GM12878 (cell line): ENCODE measurements around the gene SPG7. TPM values are rescaled to one million over a fixed set of nuclear protein-coding genes. Genes with fewer than 3 reads are reported as not detected.

ENCODE experiments used
- ATAC-seq: fragments of 200-7000 bp; cut with Tn5 transposase; 3 replicates; pipeline ENCODE4 v1.9.1; 2020; ENCODE audit warnings: mild to moderate bottlenecking, moderate library complexity
- BruUV-seq: library from RNA; stranded (reverse); fragments of 400-500 nt; replicated peaks from 2 replicates; lab custom pipeline; 2021; lab: Mats Ljungman, UMichigan
- CTCF ChIA-PET: fragments of 300-600 bp; sonication (Branson Sonifier 250); formaldehyde crosslinking; extraction: SDS; loops from one replicate; lab custom pipeline; 2021; ENCODE audit warnings: inconsistent platforms; lab: Yijun Ruan, JAX
- POLR2A ChIA-PET: fragments of 350-600 bp; formaldehyde crosslinking; extraction: SDS; loops from one replicate; lab custom pipeline; 2021; ENCODE audit warnings: inconsistent platforms; lab: Charles Lee
- RAD21 ChIA-PET: fragments of 300-600 bp; sonication (Branson Sonifier 250); formaldehyde crosslinking; loops from one replicate; lab custom pipeline; 2023; ENCODE audit warnings: antibody characterized with exemption; ENCODE audit not compliant: unreplicated experiment; lab: Charles Lee
- SMC1A ChIA-PET: fragments of 300-600 bp; sonication (Branson Sonifier 250); formaldehyde crosslinking; loops from one replicate; lab custom pipeline; 2023; ENCODE audit not compliant: unreplicated experiment, uncharacterized antibody; lab: Charles Lee
- DNase-seq: peaks from one replicate; pipeline ENCODE4 v3.0.0-alpha.2; 2011; ENCODE audit warnings: low read depth, low spot score
- FAIRE-seq: peaks from 3 replicates; lab custom pipeline; 2011; peaks lifted over from hg19 to GRCh38; lab: Jason Lieb, UNC
- H2AFZ ChIP-seq: 2 replicates; pipeline ENCODE4 v1.6.0; 2011; ENCODE audit warnings: low read depth, low read length, control low read depth; ENCODE audit not compliant: control insufficient read depth
- H3K27ac ChIP-seq: 2 replicates; pipeline ENCODE4 v1.5.1; 2011; ENCODE audit warnings: control low read depth; ENCODE audit not compliant: control insufficient read depth, insufficient read depth
- H3K27me3 ChIP-seq, 2 experiments: replicated peaks in 1 of 2; 2 replicates each; pipeline versions ENCODE4 v1.6.0 to v1.6.1; 2011; ENCODE audit warnings: low read length in 1 of 2; ENCODE audit not compliant: control insufficient read depth in 2 of 2, insufficient read depth in 2 of 2
- H3K36me3 ChIP-seq, 2 experiments: 2 replicates each; pipeline ENCODE4 v1.5.1; 2011; ENCODE audit warnings: low read length in 1 of 2; ENCODE audit not compliant: control insufficient read depth in 2 of 2, insufficient read depth in 2 of 2
- H3K4me1 ChIP-seq: 2 replicates; pipeline ENCODE4 v1.6.1; 2011; ENCODE audit warnings: mild to moderate bottlenecking, low read length, moderate library complexity, mixed read lengths; ENCODE audit not compliant: control insufficient read depth, insufficient read depth
- H3K4me2 ChIP-seq: 2 replicates; pipeline ENCODE4 v1.6.0; 2011; ENCODE audit warnings: control low read depth; ENCODE audit not compliant: control insufficient read depth, insufficient read depth
- H3K4me3 ChIP-seq: fragments of 200-600 bp; sonication (generic); 2 replicates; pipeline ENCODE4 v1.5.1; 2016
- H3K79me2 ChIP-seq: 2 replicates; pipeline ENCODE4 v1.6.0; 2011; ENCODE audit warnings: low read length; ENCODE audit not compliant: control insufficient read depth, insufficient read depth
- H3K9ac ChIP-seq: 2 replicates; pipeline ENCODE4 v1.8.0; 2011; ENCODE audit warnings: low read length, control low read depth, mixed read lengths; ENCODE audit not compliant: control insufficient read depth, insufficient read depth
- H3K9me3 ChIP-seq: replicated peaks from 3 replicates; pipeline ENCODE4 v1.5.1; 2011; ENCODE audit warnings: mild to moderate bottlenecking, low read length; ENCODE audit not compliant: control insufficient read depth, insufficient read depth
- H4K20me1 ChIP-seq: 2 replicates; pipeline ENCODE4 v1.6.0; 2011; ENCODE audit not compliant: control insufficient read depth, insufficient read depth
- ASH2L ChIP-seq: fragments of 300-600, 200-600 bp; sonication (generic); IDR thresholded peaks from 2 replicates; pipeline ENCODE4 v1.6.1; 2017; ENCODE audit warnings: low read depth, mild to moderate bottlenecking, borderline replicate concordance
- CREM ChIP-seq: IDR thresholded peaks from 2 replicates; pipeline ENCODE4 v1.6.1; 2014; ENCODE audit warnings: antibody characterized with exemption, low read depth
- EED ChIP-seq: sonication (generic); IDR thresholded peaks from 2 replicates; pipeline ENCODE4 v1.6.1; 2016; ENCODE audit warnings: antibody characterized with exemption, low read depth
- EP300 ChIP-seq, 2 experiments: fragments of 150-350 bp in 1 of 2; IDR thresholded peaks; 2 replicates each; pipeline ENCODE4 v1.6.1; 2011 to 2012; ENCODE audit warnings: low read depth in 2 of 2, low read length in 2 of 2, borderline replicate concordance in 1 of 2, improper control_type of control experiment in 1 of 2, inconsistent platforms in 1 of 2; ENCODE audit not compliant: control insufficient read depth in 1 of 2
- HDAC2 ChIP-seq: fragments of 200-600 bp; sonication (generic); IDR thresholded peaks from 2 replicates; pipeline ENCODE4 v1.6.1; 2017
- NFIC ChIP-seq: IDR thresholded peaks from 2 replicates; pipeline ENCODE4 v1.6.1; 2012; ENCODE audit warnings: low read depth, mild to moderate bottlenecking, inconsistent platforms, low read length, moderate library complexity
- NRF1 ChIP-seq: conservative IDR thresholded peaks from 2 replicates; pipeline ENCODE4 v1.6.1; 2011; ENCODE audit warnings: mild to moderate bottlenecking, low read depth, low read length, improper control_type of control experiment
- POLR2AphosphoS5 ChIP-seq: IDR thresholded peaks from 2 replicates; pipeline ENCODE4 v1.6.1; 2011; ENCODE audit warnings: mild to moderate bottlenecking, low read length, inconsistent platforms
- SP1 ChIP-seq: IDR thresholded peaks from one replicate; pipeline ENCODE4 v1.6.1; 2011; ENCODE audit warnings: low read depth, low read length
- SRF ChIP-seq, 2 experiments: IDR thresholded peaks; 2 replicates each; pipeline ENCODE4 v1.6.1; 2011; ENCODE audit warnings: low read depth in 2 of 2, low read length in 2 of 2, mild to moderate bottlenecking in 1 of 2, moderate library complexity in 1 of 2
- TBL1XR1 ChIP-seq: IDR thresholded peaks from 2 replicates; pipeline ENCODE4 v1.6.1; 2012; ENCODE audit warnings: low read depth, low read length, improper control_type of control experiment
- TCF3 ChIP-seq: IDR thresholded peaks from 2 replicates; pipeline ENCODE4 v1.6.1; 2012; ENCODE audit warnings: low read depth, mild to moderate bottlenecking, low read length, borderline replicate concordance; ENCODE audit not compliant: insufficient read depth
- ZNF622 ChIP-seq: fragments of 450-650 bp; IDR thresholded peaks from 2 replicates; pipeline ENCODE4 v1.6.1; 2017; ENCODE audit warnings: mild to moderate bottlenecking, inconsistent platforms
- WGBS: methylation state at CpG from one replicate; pipeline ENCODE4 v1.1.6; 2016; ENCODE audit warnings: low lambda C conversion rate; ENCODE audit not compliant: insufficient replicate concordance, insufficient coverage; ENCODE audit errors: missing lambda C conversion rate; 5-methylcytosine and 5-hydroxymethylcytosine counted together
- in situ Hi-C: fragments of 300-500 bp; cut with MboI; formaldehyde crosslinking; loops from 9 replicates; pipeline ENCODE4 v1.14.3; 2018; ENCODE audit warnings: mixed read lengths
- intact Hi-C: fragments of 100-400 bp; cut with micrococcal nuclease; formaldehyde crosslinking; loops from one replicate; pipeline ENCODE4 v1.14.2; 2022; ENCODE audit not compliant: unreplicated experiment
- polyA plus RNA-seq, 11 experiments: library from polyadenylated mRNA; depleted of rRNA in 4 of 11; unstranded in 6 of 11; stranded (reverse) in 5 of 11; fragments of >200 nt; fragmentation: Nextera tagmentation in 4 of 11; fragmentation: Illumina TruSeq in 1 of 11; extraction: Ambion mirVana in 4 of 11; extraction: Trizol in 1 of 11; gene quantifications; 1 replicate in 1 of 11; 2 replicates in 10 of 11; pipeline versions ENCODE4 v1.2.1 to v1.2.3, GENCODE V29; 2011 to 2016; ENCODE audit warnings: inconsistent platforms in 2 of 11, missing spikeins in 2 of 11, low read depth in 1 of 11
- total RNA-seq, 4 experiments: library from RNA; depleted of rRNA in 3 of 4; stranded (reverse); fragments of >200 nt in 3 of 4; fragmentation: Illumina TruSeq in 1 of 4; extraction: Trizol in 1 of 4; gene quantifications; 2 replicates each; pipeline versions ENCODE4 v1.2.1 to v1.2.3, GENCODE V29; 2013 to 2021
- TF ChIP-seq, protein P1 (sequence below), 3 experiments: IDR thresholded peaks in 2 of 3; conservative IDR thresholded peaks in 1 of 3; 2 replicates each; pipeline ENCODE4 v1.5.1; 2011; ENCODE audit warnings: low read depth in 3 of 3, low read length in 3 of 3, mild to moderate bottlenecking in 3 of 3, control low read depth in 2 of 3, moderate library complexity in 2 of 3, inconsistent platforms in 1 of 3, mixed read lengths in 1 of 3; ENCODE audit not compliant: control insufficient read depth in 2 of 3, insufficient read depth in 1 of 3; ENCODE audit errors: extremely low read depth in 1 of 3
- TF ChIP-seq, protein P2 (sequence below): IDR thresholded peaks from 2 replicates; pipeline ENCODE4 v1.6.1; 2012; ENCODE audit warnings: mild to moderate bottlenecking, low read depth, low read length
- TF ChIP-seq, protein P3 (sequence below): IDR thresholded peaks from 2 replicates; pipeline ENCODE4 v1.6.1; 2011; ENCODE audit warnings: mild to moderate bottlenecking, low read depth, low read length, moderate library complexity; ENCODE audit not compliant: insufficient replicate concordance
- TF ChIP-seq, protein P4 (sequence below): fragments of 450-650 bp; IDR thresholded peaks from 2 replicates; pipeline ENCODE4 v1.6.1; 2016; ENCODE audit warnings: mild to moderate bottlenecking

Gene SPG7
- total and polyA plus RNA-seq, 10 of the 15 experiments (the other 5 are each of a cell fraction or from before 2014, with no cell fraction given), result 5.9 to 75.9 (median 52.5) TPM

DNA sequence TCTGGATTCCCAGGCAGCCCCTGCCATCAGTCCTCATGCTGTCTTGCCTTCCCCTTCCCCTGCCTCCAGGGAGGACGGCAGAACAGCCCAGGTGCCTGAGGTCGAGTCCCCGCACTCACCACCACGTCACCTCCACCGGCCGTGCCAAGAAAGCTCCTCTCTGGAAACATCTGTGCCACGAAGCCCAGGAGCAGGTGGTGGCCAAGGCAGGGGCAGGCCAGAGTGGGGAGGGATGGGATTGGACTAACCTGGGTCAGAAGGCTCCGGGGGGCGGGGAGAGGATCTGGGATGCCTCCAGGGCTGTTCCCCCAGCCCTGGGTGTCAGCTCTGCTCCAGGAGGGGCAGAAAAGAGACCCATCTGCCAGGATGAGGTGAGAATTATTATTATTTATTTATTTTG is 97.8 kb downstream of the SPG7 start:
- no peaks in the 10 kb centered on the region for H3K9me3 ChIP-seq
- H3K27me3 ChIP-seq, result no peaks in the 10 kb centered on the region
- POLR2A ChIA-PET, result no interaction called here
- SMC1A ChIA-PET, result no interaction called here
- FAIRE-seq (no peak), ATAC-seq (no peak), DNase-seq (no peak)
- H3K4me3 ChIP-seq, result no peak overlapping the region
- RAD21 ChIA-PET, result no interaction called here
- no peak overlapping the region for H2AFZ ChIP-seq
- in situ Hi-C loops, result no loop called here
- WGBS, result 45% methylated on average over 9 of the region's 9 CpGs
- no peak overlapping the region for H3K9ac ChIP-seq
- no peak overlapping the region for H3K4me2 ChIP-seq
- H4K20me1 ChIP-seq, result no peaks in the 10 kb centered on the region
- no peaks in the 10 kb centered on the region for H3K4me1 ChIP-seq
- H3K79me2 ChIP-seq, result no peaks in the 10 kb centered on the region
- no peak overlapping the region for H3K27ac ChIP-seq
- CTCF ChIA-PET, result no interaction called here
- intact Hi-C loops, result no loop called here
- no TSS peak for BruUV-seq
- no peaks in the 10 kb centered on the region for H3K36me3 ChIP-seq
- TF ChIP-seq, protein P1, sequence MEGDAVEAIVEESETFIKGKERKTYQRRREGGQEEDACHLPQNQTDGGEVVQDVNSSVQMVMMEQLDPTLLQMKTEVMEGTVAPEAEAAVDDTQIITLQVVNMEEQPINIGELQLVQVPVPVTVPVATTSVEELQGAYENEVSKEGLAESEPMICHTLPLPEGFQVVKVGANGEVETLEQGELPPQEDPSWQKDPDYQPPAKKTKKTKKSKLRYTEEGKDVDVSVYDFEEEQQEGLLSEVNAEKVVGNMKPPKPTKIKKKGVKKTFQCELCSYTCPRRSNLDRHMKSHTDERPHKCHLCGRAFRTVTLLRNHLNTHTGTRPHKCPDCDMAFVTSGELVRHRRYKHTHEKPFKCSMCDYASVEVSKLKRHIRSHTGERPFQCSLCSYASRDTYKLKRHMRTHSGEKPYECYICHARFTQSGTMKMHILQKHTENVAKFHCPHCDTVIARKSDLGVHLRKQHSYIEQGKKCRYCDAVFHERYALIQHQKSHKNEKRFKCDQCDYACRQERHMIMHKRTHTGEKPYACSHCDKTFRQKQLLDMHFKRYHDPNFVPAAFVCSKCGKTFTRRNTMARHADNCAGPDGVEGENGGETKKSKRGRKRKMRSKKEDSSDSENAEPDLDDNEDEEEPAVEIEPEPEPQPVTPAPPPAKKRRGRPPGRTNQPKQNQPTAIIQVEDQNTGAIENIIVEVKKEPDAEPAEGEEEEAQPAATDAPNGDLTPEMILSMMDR (IDR thresholded peaks at IDR 0.05 in 2 of 3, conservative IDR thresholded peaks at IDR 0.05 in 1 of 3; ENCODE audit: control insufficient read depth in 2 of 3, extremely low read depth in 1 of 3, insufficient read depth in 1 of 3, low read depth in 3 of 3, low read length in 3 of 3), result no peak
- TF ChIP-seq EED (no peak), TCF3 (no peak), SP1 (no peak), CREM (no peak), NFIC (no peak), ASH2L (no peak), HDAC2 (no peak), ZNF622 (no peak), TBL1XR1 (no peak), EP300 (IDR thresholded peaks at IDR 0.05; ENCODE audit: borderline replicate concordance in 1 of 2, control insufficient read depth in 1 of 2, low read depth in 2 of 2, low read length in 2 of 2) (no peak), POLR2AphosphoS5 (no peak), NRF1 (no peak), SRF (IDR thresholded peaks at IDR 0.05; ENCODE audit: low read depth in 2 of 2, low read length in 2 of 2) (no peak)
- TF ChIP-seq, protein P2, sequence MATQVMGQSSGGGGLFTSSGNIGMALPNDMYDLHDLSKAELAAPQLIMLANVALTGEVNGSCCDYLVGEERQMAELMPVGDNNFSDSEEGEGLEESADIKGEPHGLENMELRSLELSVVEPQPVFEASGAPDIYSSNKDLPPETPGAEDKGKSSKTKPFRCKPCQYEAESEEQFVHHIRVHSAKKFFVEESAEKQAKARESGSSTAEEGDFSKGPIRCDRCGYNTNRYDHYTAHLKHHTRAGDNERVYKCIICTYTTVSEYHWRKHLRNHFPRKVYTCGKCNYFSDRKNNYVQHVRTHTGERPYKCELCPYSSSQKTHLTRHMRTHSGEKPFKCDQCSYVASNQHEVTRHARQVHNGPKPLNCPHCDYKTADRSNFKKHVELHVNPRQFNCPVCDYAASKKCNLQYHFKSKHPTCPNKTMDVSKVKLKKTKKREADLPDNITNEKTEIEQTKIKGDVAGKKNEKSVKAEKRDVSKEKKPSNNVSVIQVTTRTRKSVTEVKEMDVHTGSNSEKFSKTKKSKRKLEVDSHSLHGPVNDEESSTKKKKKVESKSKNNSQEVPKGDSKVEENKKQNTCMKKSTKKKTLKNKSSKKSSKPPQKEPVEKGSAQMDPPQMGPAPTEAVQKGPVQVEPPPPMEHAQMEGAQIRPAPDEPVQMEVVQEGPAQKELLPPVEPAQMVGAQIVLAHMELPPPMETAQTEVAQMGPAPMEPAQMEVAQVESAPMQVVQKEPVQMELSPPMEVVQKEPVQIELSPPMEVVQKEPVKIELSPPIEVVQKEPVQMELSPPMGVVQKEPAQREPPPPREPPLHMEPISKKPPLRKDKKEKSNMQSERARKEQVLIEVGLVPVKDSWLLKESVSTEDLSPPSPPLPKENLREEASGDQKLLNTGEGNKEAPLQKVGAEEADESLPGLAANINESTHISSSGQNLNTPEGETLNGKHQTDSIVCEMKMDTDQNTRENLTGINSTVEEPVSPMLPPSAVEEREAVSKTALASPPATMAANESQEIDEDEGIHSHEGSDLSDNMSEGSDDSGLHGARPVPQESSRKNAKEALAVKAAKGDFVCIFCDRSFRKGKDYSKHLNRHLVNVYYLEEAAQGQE, result no peak
- TF ChIP-seq, protein P3, sequence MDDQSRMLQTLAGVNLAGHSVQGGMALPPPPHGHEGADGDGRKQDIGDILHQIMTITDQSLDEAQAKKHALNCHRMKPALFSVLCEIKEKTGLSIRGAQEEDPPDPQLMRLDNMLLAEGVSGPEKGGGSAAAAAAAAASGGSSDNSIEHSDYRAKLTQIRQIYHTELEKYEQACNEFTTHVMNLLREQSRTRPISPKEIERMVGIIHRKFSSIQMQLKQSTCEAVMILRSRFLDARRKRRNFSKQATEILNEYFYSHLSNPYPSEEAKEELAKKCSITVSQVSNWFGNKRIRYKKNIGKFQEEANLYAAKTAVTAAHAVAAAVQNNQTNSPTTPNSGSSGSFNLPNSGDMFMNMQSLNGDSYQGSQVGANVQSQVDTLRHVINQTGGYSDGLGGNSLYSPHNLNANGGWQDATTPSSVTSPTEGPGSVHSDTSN, result no peak
- TF ChIP-seq, protein P4, sequence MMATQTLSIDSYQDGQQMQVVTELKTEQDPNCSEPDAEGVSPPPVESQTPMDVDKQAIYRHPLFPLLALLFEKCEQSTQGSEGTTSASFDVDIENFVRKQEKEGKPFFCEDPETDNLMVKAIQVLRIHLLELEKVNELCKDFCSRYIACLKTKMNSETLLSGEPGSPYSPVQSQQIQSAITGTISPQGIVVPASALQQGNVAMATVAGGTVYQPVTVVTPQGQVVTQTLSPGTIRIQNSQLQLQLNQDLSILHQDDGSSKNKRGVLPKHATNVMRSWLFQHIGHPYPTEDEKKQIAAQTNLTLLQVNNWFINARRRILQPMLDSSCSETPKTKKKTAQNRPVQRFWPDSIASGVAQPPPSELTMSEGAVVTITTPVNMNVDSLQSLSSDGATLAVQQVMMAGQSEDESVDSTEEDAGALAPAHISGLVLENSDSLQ, result no peak
